ENCODE measurements around the gene MITF.

MITF gene

GRCh38 chr3:69743975-69744906 lies 5.0 kb downstream of the MITF start:
- Histone ChIP-seq H3K27ac (ENCODE audit: low read depth, low read length) (no peak overlapping the region), H3K27me3 (ENCODE audit: control insufficient read depth, insufficient read depth, low read length) (peaks cover 11% of the 10 kb centered on the region), H3K4me3 (ENCODE audit: low read depth, low read length) (no peak overlapping the region), H3K9ac (ENCODE audit: low read depth, low read length) (no peak overlapping the region), H3K9me3 (ENCODE audit: control insufficient read depth, insufficient read depth, low read length) (no peaks in the 10 kb centered on the region), H3K4me1 (ENCODE audit: control insufficient read depth, insufficient read depth, low read length) (peaks cover 11% of the 10 kb centered on the region; the same call in 1 of the 2 replicates), H3K36me3 (ENCODE audit: control insufficient read depth, insufficient read depth, low read length) (no peaks in the 10 kb centered on the region)

GRCh38 chr3:69745505-69745904 lies 6.2 kb downstream of the MITF start:
- Histone ChIP-seq H3K9ac (ENCODE audit: low read depth, low read length) (no peak overlapping the region), H3K27me3 (ENCODE audit: control insufficient read depth, insufficient read depth, low read length) (peaks cover 8% of the 10 kb centered on the region), H3K9me3 (ENCODE audit: control insufficient read depth, insufficient read depth, low read length) (no peaks in the 10 kb centered on the region), H3K4me3 (ENCODE audit: low read depth, low read length) (no peak overlapping the region), H3K4me1 (ENCODE audit: control insufficient read depth, insufficient read depth, low read length) (peaks cover 7% of the 10 kb centered on the region; the same call in 1 of the 2 replicates), H3K27ac (ENCODE audit: low read depth, low read length) (no peak overlapping the region), H3K36me3 (ENCODE audit: control insufficient read depth, insufficient read depth, low read length) (no peaks in the 10 kb centered on the region)

- H3K36me3 ChIP-seq (ENCODE audit: control insufficient read depth, insufficient read depth, low read length): no peaks in the 10 kb centered on the region
- H3K9me3 ChIP-seq (ENCODE audit: control insufficient read depth, insufficient read depth, low read length): no peaks in the 10 kb centered on the region
- H3K9ac ChIP-seq (ENCODE audit: low read depth, low read length): no peak overlapping the region
- H3K27ac ChIP-seq (ENCODE audit: low read depth, low read length): no peak overlapping the region
- no peak overlapping the region for H3K4me3 ChIP-seq (ENCODE audit: low read depth, low read length)
- H3K4me1 ChIP-seq (ENCODE audit: control insufficient read depth, insufficient read depth, low read length): peaks cover 6% of the 10 kb centered on the region; the same call in 1 of the 2 replicates
- peaks cover 2% of the 10 kb centered on the region for H3K27me3 ChIP-seq (ENCODE audit: control insufficient read depth, insufficient read depth, low read length)
Observed at GRCh38 chr3:69746119-69746518, 6.9 kb downstream of the MITF start.

- H3K27me3 ChIP-seq (ENCODE audit: control insufficient read depth, insufficient read depth, low read length): no peaks in the 10 kb centered on the region
- no peak overlapping the region for H3K9ac ChIP-seq (ENCODE audit: low read depth, low read length)
- no peak overlapping the region for H3K4me3 ChIP-seq (ENCODE audit: low read depth, low read length)
- no peaks in the 10 kb centered on the region for H3K9me3 ChIP-seq (ENCODE audit: control insufficient read depth, insufficient read depth, low read length)
- no peaks in the 10 kb centered on the region for H3K36me3 ChIP-seq (ENCODE audit: control insufficient read depth, insufficient read depth, low read length)
- H3K4me1 ChIP-seq (ENCODE audit: control insufficient read depth, insufficient read depth, low read length): peaks cover 6% of the 10 kb centered on the region; the same call in 1 of the 2 replicates
- H3K27ac ChIP-seq (ENCODE audit: low read depth, low read length): no peak overlapping the region
Observed at GRCh38 chr3:69747511-69748258, 8.4 kb downstream of the MITF start.

GRCh38 chr3:69748503-69748902 lies 9.2 kb downstream of the MITF start:
- Histone ChIP-seq H3K9ac (ENCODE audit: low read depth, low read length) (no peak overlapping the region), H3K4me3 (ENCODE audit: low read depth, low read length) (no peak overlapping the region), H3K4me1 (ENCODE audit: control insufficient read depth, insufficient read depth, low read length) (peaks cover 4% of the 10 kb centered on the region; the same call in 1 of the 2 replicates), H3K27ac (ENCODE audit: low read depth, low read length) (no peak overlapping the region), H3K9me3 (ENCODE audit: control insufficient read depth, insufficient read depth, low read length) (no peaks in the 10 kb centered on the region), H3K36me3 (ENCODE audit: control insufficient read depth, insufficient read depth, low read length) (no peaks in the 10 kb centered on the region), H3K27me3 (ENCODE audit: control insufficient read depth, insufficient read depth, low read length) (no peaks in the 10 kb centered on the region)

- H3K4me3 ChIP-seq (ENCODE audit: low read depth, low read length): no peak overlapping the region
- no peaks in the 10 kb centered on the region for H3K36me3 ChIP-seq (ENCODE audit: control insufficient read depth, insufficient read depth, low read length)
- H3K9me3 ChIP-seq (ENCODE audit: control insufficient read depth, insufficient read depth, low read length): no peaks in the 10 kb centered on the region
- H3K27ac ChIP-seq (ENCODE audit: low read depth, low read length): no peak overlapping the region
- no peaks in the 10 kb centered on the region for H3K27me3 ChIP-seq (ENCODE audit: control insufficient read depth, insufficient read depth, low read length)
- no peaks in the 10 kb centered on the region for H3K4me1 ChIP-seq (ENCODE audit: control insufficient read depth, insufficient read depth, low read length)
- no peak overlapping the region for H3K9ac ChIP-seq (ENCODE audit: low read depth, low read length)
Observed at GRCh38 chr3:69749461-69749860, 10.2 kb downstream of the MITF start.

- Histone ChIP-seq H3K27ac (ENCODE audit: low read depth, low read length) (no peak overlapping the region), H3K36me3 (ENCODE audit: control insufficient read depth, insufficient read depth, low read length) (no peaks in the 10 kb centered on the region), H3K4me1 (ENCODE audit: control insufficient read depth, insufficient read depth, low read length) (no peaks in the 10 kb centered on the region), H3K27me3 (ENCODE audit: control insufficient read depth, insufficient read depth, low read length) (no peaks in the 10 kb centered on the region), H3K9ac (ENCODE audit: low read depth, low read length) (no peak overlapping the region), H3K9me3 (ENCODE audit: control insufficient read depth, insufficient read depth, low read length) (no peaks in the 10 kb centered on the region), H3K4me3 (ENCODE audit: low read depth, low read length) (no peak overlapping the region)
Observed at GRCh38 chr3:69750549-69750948, 11.3 kb downstream of the MITF start.

- Histone ChIP-seq H3K4me3 (ENCODE audit: low read depth, low read length) (no peak overlapping the region), H3K36me3 (ENCODE audit: control insufficient read depth, insufficient read depth, low read length) (no peaks in the 10 kb centered on the region), H3K4me1 (ENCODE audit: control insufficient read depth, insufficient read depth, low read length) (no peaks in the 10 kb centered on the region), H3K27me3 (ENCODE audit: control insufficient read depth, insufficient read depth, low read length) (no peaks in the 10 kb centered on the region), H3K9ac (ENCODE audit: low read depth, low read length) (no peak overlapping the region), H3K9me3 (ENCODE audit: control insufficient read depth, insufficient read depth, low read length) (no peaks in the 10 kb centered on the region), H3K27ac (ENCODE audit: low read depth, low read length) (no peak overlapping the region)
Observed at GRCh38 chr3:69751074-69751476, 11.8 kb downstream of the MITF start.

GRCh38 chr3:69752241-69752640 lies 13.0 kb downstream of the MITF start:
- no peak overlapping the region for H3K27ac ChIP-seq (ENCODE audit: low read depth, low read length)
- H3K4me3 ChIP-seq (ENCODE audit: low read depth, low read length): no peak overlapping the region
- no peak overlapping the region for H3K9ac ChIP-seq (ENCODE audit: low read depth, low read length)
- H3K9me3 ChIP-seq (ENCODE audit: control insufficient read depth, insufficient read depth, low read length): no peaks in the 10 kb centered on the region
- no peaks in the 10 kb centered on the region for H3K36me3 ChIP-seq (ENCODE audit: control insufficient read depth, insufficient read depth, low read length)
- no peaks in the 10 kb centered on the region for H3K27me3 ChIP-seq (ENCODE audit: control insufficient read depth, insufficient read depth, low read length)
- no peaks in the 10 kb centered on the region for H3K4me1 ChIP-seq (ENCODE audit: control insufficient read depth, insufficient read depth, low read length)

- Histone ChIP-seq H3K27ac (ENCODE audit: low read depth, low read length) (no peak overlapping the region), H3K9me3 (ENCODE audit: control insufficient read depth, insufficient read depth, low read length) (no peaks in the 10 kb centered on the region), H3K4me3 (ENCODE audit: low read depth, low read length) (no peak overlapping the region), H3K4me1 (ENCODE audit: control insufficient read depth, insufficient read depth, low read length) (no peaks in the 10 kb centered on the region), H3K9ac (ENCODE audit: low read depth, low read length) (no peak overlapping the region), H3K36me3 (ENCODE audit: control insufficient read depth, insufficient read depth, low read length) (no peaks in the 10 kb centered on the region), H3K27me3 (ENCODE audit: control insufficient read depth, insufficient read depth, low read length) (no peaks in the 10 kb centered on the region)
Observed at GRCh38 chr3:69753179-69753775, 14.0 kb downstream of the MITF start.

Measured in HUES48 (cell line).